Choroid plexus epithelial cell (primary cell): Measurements from ENCODE around the gene GTF2H4.
A peak's percentile ranks its signal among the peaks of the same experiment; 100 is the strongest.
"Not testable (repeated sequence)": the region's sequence is repeated elsewhere in the genome, so short reads cannot be mapped to it uniquely, and the experiment has no call there.

Experiments
- DNase-seq: peaks from one replicate; pipeline ENCODE4 v3.0.0-alpha.2; 2010; ENCODE audit warnings: low read depth
- H3K4me3 ChIP-seq: 2 replicates; pipeline ENCODE4 v1.5.1; 2011; ENCODE audit warnings: low read depth, mild to moderate bottlenecking, control low read depth, low read length, moderate library complexity
- CTCF ChIP-seq: conservative IDR thresholded peaks from 2 replicates; pipeline ENCODE4 v1.5.1; 2011; ENCODE audit warnings: low read depth, mild to moderate bottlenecking, control low read depth, inconsistent platforms, low read length, moderate library complexity

The GTF2H4 gene

DNA sequence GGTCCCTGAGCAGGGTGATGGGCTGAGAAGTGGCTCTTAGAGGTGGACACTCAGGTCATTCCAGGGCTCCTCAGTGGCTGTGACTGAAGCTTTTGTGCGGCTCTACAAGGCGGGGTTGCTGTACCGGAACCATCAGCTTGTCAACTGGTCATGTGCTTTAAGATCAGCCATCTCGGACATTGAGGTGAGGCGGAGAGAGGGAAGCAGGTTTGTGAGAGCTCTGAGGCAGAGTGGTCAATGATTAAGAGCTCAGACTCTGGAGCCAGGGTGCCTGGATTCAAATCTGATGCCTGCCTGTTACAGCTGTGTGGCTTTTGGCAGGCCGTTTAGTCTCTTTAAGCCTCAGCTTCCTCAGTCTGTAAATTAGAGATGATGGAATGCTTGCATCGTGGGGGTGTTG, 9.0 kb downstream of the GTF2H4 start:
- no peak for DNase-seq
- TF ChIP-seq CTCF, result no peak
- no peak overlapping the region for H3K4me3 ChIP-seq

GRCh38 chr6:30917487-30917886, 9.5 kb downstream of the GTF2H4 start:
- no peak overlapping the region for H3K4me3 ChIP-seq
- no peak for TF ChIP-seq CTCF
- DNase-seq, result no peak

- DNase-seq, result no peak
- TF ChIP-seq CTCF, result no peak
- H3K4me3 ChIP-seq, result no peak overlapping the region
Measured at GRCh38 chr6:30918670-30919069, 10.7 kb downstream of the GTF2H4 start.

GRCh38 chr6:30922447-30922852, 14.4 kb downstream of the GTF2H4 start:
- no peak for TF ChIP-seq CTCF
- no peak overlapping the region for H3K4me3 ChIP-seq
- no peak for DNase-seq

DNA sequence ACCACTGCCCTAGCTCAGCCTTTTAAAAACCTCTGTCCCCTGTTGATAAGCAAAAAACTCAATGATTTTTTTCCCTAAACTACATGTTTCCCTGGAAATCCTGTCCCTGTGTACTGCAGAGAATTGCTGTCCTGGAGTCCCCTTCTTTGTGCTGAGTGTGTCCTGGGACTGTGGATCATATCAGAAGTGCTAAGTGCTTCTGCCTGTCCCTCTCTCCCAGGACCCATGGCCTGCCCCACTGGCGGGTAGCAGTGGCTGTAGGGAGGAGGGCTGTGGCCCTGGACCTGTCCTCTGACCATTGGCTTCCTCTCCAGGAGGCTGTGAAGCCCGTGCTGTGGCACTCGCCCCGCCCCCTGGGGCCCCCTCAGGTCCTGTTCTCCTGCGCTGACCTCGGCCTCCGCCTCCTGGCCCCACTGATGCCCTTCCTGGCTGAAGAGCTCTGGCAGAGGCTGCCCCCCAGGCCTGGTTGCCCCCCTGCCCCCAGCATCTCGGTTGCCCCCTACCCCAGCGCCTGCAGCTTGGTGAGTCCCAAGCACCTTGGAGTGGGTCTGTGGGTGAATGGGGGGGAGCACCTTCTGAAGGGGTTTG, 16.1 kb downstream of the GTF2H4 start:
- not testable (repeated sequence) for DNase-seq

DNA sequence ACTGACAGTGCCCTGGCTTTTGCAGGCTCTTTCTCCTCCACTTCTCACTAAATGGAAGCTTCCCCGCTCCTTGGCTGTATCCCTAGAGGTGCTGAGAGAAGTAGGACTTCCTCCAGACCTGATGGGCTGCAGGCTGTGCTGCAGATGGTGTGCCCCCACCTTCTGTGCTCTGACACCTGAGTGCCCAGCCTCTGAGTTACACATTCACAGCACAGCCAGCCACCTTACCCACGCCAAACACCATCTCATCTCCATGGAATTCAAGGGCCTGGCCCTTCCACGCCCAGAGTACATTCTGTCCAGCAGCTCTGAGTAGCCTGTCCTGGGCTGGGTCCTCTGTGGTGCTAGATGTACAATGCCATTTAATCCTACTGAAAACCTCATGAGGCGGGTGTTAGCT, 18.6 kb downstream of the GTF2H4 start:
- no peak for TF ChIP-seq CTCF
- peak; percentile 63 for DNase-seq

More for the DNA sequence above, 16.1 kb downstream of the GTF2H4 start:
- H3K4me3 ChIP-seq, result not testable (repeated sequence)

GRCh38 chr6:30927080-30927479, 19.1 kb downstream of the GTF2H4 start:
- H3K4me3 ChIP-seq, DNase-seq: not testable (repeated sequence)

More for the DNA sequence above, 18.6 kb downstream of the GTF2H4 start:
- no peak overlapping the region for H3K4me3 ChIP-seq

- TF ChIP-seq CTCF, result no peak
- no peak overlapping the region for H3K4me3 ChIP-seq
- no peak for DNase-seq
Measured at GRCh38 chr6:30928677-30929076, 20.7 kb downstream of the GTF2H4 start.
